ENCODE measurements around the gene SRPX. TPM values are rescaled to one million over a fixed set of nuclear protein-coding genes. Genes with fewer than 3 reads are reported as not detected.

Gene SRPX
- 78.0 and 85.8 TPM in 2 replicates for total RNA-seq (2014; rRNA removed; shearing (Covaris generic))
- 97.2 and 115 TPM in 2 replicates for polyA plus RNA-seq (2014; cell fraction: nucleus; rRNA removed)

- no peak for DNase-seq (ENCODE audit: extremely low read depth, low read depth)
These were observed at the start of gene SRPX for GRCh38 chrX:38220415-38221390. Gene SRPX (minus strand): TSS chrX:38220871. CDS start chrX:38220792, 79 bp downstream.

DNA sequence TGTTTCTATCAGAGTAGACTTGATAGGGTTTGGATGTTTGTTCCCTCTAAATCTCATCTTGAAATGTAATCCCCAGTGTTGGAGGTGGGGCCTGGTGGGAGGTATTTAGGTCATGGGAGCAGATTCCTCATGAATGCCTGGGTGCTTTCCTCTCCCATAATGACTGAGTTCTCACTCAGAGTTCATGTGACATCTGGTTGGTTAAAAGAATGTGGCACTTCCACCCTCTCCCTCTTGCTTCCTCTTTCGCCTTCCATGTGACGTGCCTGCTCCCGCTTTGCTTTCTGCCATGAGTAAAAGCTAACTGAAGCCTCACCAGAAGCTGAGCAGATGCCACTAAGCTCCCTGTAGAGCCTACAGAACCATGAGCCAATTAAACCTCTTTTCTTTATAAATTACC lies 47.3 kb upstream of the SRPX start:
- DNase-seq (ENCODE audit: extremely low read depth, low read depth): no peak

DNA sequence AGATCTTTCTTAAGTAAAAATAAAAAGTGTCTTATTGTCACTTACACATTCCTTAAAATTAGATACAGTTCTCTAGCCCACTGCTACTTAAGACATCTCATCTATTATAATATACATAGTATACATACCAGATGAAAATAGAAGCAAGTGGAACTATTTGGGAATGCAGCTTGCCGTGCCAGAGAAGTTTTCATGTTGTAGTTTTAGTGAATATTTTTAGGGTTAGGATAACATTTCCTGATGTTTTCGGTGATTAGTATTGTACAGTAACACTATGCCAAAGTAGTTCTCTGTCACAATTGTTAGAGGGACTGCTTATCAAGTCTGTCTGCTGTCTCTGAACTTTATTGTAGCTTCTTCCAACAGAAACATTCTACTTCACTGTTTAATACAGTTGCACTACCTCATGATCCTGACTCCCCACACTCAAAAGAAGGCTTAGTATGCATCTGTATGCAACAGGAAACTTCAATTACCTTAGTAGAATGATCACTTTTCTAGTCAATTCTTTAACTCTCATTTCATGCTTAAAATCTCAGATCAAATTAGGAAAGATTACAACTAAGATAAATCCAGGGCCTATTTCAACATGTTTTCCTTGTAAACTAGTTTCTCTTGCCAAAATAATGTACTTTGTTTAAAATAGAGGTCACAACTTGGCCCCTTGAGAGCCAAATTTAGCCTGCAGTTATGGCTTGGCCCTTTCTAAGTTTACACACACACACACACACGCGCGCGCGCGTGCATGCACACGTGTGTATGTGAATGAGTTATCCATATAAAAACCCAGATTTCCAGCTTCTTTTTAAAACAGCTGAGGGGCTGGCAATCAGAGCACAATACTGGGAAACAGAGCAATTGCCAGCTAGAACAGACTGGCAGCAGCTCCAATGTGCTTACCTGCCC lies 42.3 kb upstream of the SRPX start:
- DNase-seq (ENCODE audit: extremely low read depth, low read depth): no peak

DNA sequence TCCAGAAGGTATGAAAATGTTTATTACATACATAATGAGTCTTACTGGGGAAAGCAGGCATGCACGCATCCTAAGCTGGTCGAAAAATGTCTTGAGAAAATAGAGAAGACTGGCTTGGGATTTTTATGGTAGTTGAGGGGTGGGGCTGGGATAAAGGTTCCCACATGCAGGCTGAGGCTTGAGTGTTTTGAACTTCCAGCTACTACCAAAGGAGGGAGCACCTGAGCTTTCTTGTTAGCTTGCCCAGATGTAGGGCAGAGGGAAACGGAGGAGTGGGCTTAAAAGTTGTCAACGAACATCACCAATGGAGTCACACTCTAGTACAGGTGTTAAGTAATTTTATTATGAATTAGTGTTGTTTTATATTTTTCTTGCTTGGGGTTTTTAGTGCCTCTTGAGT lies 39.6 kb upstream of the SRPX start:
- DNase-seq (ENCODE audit: extremely low read depth, low read depth): peak; percentile 58

DNA sequence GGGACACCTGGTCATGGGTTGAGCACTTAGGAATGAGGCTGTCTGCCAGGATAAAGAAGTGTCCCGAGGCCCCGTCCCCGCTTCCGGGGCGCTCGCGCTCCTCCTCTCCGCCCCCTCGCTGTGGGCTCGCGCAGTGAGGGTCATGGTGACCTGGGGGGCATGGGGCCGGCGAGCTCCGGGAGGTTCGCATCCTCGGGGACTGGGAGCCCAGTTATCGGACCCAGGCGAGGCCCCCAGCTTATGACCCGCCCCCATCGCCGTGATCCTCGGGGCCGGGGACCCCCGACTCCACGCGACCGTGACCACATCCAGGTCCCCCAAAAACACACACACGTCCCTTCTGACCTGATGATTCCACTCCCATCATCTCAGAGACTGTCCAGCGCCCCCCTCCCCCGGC lies 35.3 kb upstream of the SRPX start:
- no peak for DNase-seq (ENCODE audit: extremely low read depth, low read depth)

GRCh38 chrX:38249965-38250364 lies 29.3 kb upstream of the SRPX start:
- DNase-seq (ENCODE audit: extremely low read depth, low read depth): no peak

DNA sequence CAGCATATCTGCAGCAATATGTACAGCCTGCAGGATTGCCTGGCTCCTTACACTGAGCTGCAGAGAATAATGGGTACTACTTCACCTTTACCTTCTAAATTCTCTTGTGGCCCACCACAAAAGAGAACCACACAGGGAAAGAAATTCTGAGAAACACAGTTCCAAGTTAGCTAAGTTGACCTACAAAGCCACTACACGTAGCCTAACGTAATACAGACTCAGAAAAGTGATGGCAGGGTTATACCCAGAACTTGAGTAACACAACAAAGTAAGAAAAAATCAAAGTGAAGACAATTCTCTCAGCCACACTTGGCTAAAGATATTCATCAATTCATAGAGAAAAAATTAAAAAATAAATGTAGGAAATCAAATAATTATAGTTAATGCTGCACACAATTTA lies 26.4 kb upstream of the SRPX start:
- no peak for DNase-seq (ENCODE audit: extremely low read depth, low read depth)

DNA sequence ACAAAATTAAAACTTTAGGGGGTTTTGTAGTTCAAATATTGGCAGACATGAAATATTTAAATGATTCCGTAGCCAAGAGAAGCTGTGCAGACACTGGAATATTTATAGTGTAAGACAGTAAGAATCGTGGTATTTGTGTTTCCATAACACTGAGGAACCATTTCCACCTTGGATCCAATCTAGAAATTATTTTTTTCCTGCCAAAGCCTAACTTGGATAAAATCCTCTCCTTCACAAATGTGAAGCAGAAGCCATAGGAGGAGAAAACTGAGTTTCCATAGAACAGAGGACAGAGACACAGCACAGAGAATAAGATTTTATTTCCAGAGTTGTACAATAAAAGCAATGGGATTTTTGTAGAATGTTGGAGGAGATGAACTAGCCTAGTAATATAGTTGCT lies 19.9 kb upstream of the SRPX start:
- no peak for DNase-seq (ENCODE audit: extremely low read depth, low read depth)

GRCh38 chrX:38236901-38237615 lies 16.4 kb upstream of the SRPX start:
- peak; percentile 42 for DNase-seq (ENCODE audit: extremely low read depth, low read depth)

GRCh38 chrX:38233891-38234667 lies 13.4 kb upstream of the SRPX start:
- no peak for DNase-seq (ENCODE audit: extremely low read depth, low read depth)

- DNase-seq (ENCODE audit: extremely low read depth, low read depth): no peak
These were observed 11.5 kb upstream of the SRPX start for GRCh38 chrX:38232079-38232686.

DNA sequence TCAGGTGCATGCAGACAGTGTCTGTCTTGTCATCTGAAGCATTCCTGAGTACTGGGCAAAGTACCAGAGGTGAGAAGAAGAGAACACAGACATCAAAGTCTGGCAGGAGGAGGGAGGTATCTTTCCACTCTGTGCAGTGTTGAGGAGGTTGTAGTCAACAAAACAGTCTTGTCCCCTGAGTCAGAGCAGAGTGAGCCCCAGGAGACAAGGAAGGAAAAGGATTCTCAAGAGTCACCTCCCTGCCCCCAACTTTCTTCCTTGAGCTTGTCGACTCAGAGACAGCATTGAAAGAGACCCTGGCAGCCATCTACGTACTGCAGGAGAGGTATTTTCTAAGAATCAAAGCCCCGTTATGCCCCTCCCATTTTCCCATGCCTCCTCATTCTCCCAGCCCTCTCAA lies 4.4 kb upstream of the SRPX start:
- DNase-seq (ENCODE audit: extremely low read depth, low read depth): no peak

DNA sequence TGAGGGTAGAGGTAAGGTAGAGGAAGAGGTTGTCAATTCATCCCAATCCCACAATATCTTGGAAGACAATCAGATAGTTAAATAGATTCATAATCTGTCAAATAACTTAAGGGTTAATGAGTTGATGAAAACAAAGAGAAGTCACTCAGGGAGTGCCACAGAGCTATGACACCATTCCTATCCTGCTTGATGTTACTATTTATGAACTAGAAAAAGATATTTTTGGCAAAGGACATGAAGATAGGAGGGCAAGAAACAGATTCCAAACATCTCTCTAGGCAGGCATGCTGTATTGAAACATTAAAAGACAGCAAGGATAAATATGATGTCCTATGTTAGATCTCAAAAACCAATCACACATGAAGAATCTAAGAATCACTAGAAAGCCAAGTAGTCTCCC lies 3.5 kb upstream of the SRPX start:
- no peak for DNase-seq (ENCODE audit: extremely low read depth, low read depth)

- no peak for DNase-seq (ENCODE audit: extremely low read depth, low read depth)
These were observed 789 bp upstream of the SRPX start for GRCh38 chrX:38221391-38221929.

DNA sequence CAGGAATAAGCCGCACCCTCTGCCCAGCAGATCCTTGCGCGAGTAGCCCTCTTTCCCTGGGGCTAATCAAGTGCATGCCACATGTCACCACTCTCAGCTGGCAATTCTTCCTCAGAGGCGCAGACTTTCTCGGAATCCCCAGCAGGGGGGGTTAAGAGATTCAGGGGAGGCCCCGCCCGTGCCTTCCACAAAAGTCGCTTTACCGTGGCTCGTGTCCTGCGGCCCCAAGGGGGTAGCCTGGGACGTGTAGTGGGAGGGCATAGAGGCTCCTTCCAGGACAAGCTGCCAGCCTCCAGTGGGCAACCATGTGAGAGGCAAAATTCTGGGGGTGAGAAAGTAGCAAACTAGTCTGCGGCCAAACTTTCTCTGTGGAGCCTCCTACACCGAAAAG lies 652 bp downstream of the SRPX start:
- peak; percentile 77 for DNase-seq (ENCODE audit: extremely low read depth, low read depth)

- no peak for DNase-seq (ENCODE audit: extremely low read depth, low read depth)
These were observed 4.0 kb downstream of the SRPX start for GRCh38 chrX:38216642-38217041.

GRCh38 chrX:38214551-38215531 lies 5.8 kb downstream of the SRPX start:
- no peak for DNase-seq (ENCODE audit: extremely low read depth, low read depth)

DNA sequence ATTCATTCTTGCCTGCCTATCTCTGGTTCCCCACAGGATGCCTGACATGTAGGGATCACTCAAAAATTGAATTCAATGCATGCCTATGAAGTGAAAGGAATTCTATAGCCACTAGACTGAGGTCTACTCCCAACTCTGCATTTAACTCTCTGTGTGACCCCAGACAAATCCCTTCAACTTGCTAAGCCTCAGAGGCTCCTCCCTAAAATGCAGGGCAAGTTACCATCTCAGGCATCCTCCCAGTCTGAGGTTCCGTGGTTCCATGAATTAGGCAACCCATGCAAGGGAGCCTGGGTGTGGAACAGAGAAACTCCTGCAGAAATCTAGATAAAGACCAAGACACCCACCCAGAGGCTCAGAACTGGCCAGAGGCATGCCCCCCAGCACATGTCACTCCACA lies 6.6 kb downstream of the SRPX start:
- no peak for DNase-seq (ENCODE audit: extremely low read depth, low read depth)
